ENCODE measurements around the gene ZMYM2. TPM values are rescaled to one million over a fixed set of nuclear protein-coding genes. Genes with fewer than 3 reads are reported as not detected.

The ZMYM2 gene
- total and polyA plus RNA-seq, 2 donors (not counting 3 experiments of a cell fraction or from before 2014, with no cell fraction given) = 14.7 to 75.3 TPM

DNA sequence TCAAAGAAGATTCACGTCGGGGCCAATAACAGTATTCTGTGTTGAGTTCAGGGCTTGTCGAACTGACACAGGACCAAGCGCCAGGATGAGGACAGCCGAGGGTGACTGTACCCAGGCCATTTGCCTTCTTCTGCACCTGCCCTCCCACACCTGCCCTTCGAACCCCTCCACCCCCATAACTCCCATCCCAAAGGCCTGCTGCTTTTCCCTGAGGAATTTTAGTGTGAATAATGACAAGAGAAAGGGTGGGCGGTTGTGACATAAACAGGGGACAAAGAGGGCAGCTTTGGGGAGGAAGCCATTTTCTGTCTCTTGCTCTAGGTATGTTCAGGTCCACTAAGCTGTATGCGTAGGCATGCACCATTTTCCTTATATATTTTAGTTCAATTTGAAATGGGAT is 176.2 kb downstream of the ZMYM2 start:
- BruUV-seq (replicated peaks) = no TSS peak
- Histone ChIP-seq H3K27me3 (ENCODE audit: control insufficient read depth in 2 of 2, insufficient read depth in 2 of 2, low read length in 2 of 2) (peaks cover 26 to 37% of the 10 kb centered on the region in 2 experiments), H3K9me1 (replicated peaks; ENCODE audit: control insufficient read depth, extremely low read depth, insufficient read depth, low read length) (no peaks in the 10 kb centered on the region), H3K4me3 (replicated peaks in 1 of 3; ENCODE audit: insufficient read depth in 1 of 3, low read depth in 1 of 3, low read length in 3 of 3) (no peak overlapping the region), H3K27ac (ENCODE audit: insufficient read depth, low read depth, low read length) (no peak overlapping the region), H4K20me1 (replicated peaks; ENCODE audit: control insufficient read depth, extremely low read depth, insufficient read depth, low read length) (no peaks in the 10 kb centered on the region), H3K4me2 (ENCODE audit: insufficient read depth, low read length) (no peak overlapping the region), H3K36me3 (ENCODE audit: control insufficient read depth in 2 of 2, extremely low read depth in 1 of 2, insufficient read depth in 2 of 2, low read length in 2 of 2) (no peaks in the 10 kb centered on the region), H3K9me3 (replicated peaks; ENCODE audit: control insufficient read depth, insufficient read depth, low read length) (no peaks in the 10 kb centered on the region), H3K79me2 (ENCODE audit: control insufficient read depth, insufficient read depth, low read length) (no peaks in the 10 kb centered on the region), H2AFZ (ENCODE audit: low read depth, low read length) (no peak overlapping the region), H3K9ac (replicated peaks; ENCODE audit: extremely low read depth, insufficient read depth, low read length) (no peak overlapping the region), H3K4me1 (ENCODE audit: control insufficient read depth, extremely low read depth, insufficient read depth, low read length) (no peaks in the 10 kb centered on the region)
- DNase-seq (ENCODE audit: low read depth, low spot score) (no peak), FAIRE-seq (no peak)
- dilution Hi-C loops (cut with MboI; ENCODE audit: extremely low pct_ligation_motif_present, low sequenced_read_pairs) = no loop called here
- TF ChIP-seq POLR2AphosphoS5 (IDR thresholded peaks at IDR 0.05; ENCODE audit: insufficient read depth, low read depth, low read length) (no peak), FOS (IDR thresholded peaks at IDR 0.05; ENCODE audit: borderline replicate concordance, insufficient read depth, low read length) (no peak), POLR2A (IDR thresholded peaks at IDR 0.05; ENCODE audit: low read depth, low read length) (no peak), MAX (IDR thresholded peaks at IDR 0.05; ENCODE audit: insufficient read depth, insufficient read length) (no peak), MYC (IDR thresholded peaks at IDR 0.05; ENCODE audit: low read depth, low read length) (no peak), JUN (IDR thresholded peaks at IDR 0.05; ENCODE audit: borderline replicate concordance, insufficient read depth, insufficient read length, low read depth) (no peak), GATA2 (IDR thresholded peaks at IDR 0.05; ENCODE audit: insufficient read depth, insufficient read length, low read depth, low read length) (no peak), CTCF (IDR thresholded peaks at IDR 0.05; ENCODE audit: extremely low read depth in 1 of 2, insufficient read depth in 1 of 2, low read depth in 1 of 2, low read length in 2 of 2) (no peak), EZH2 (IDR thresholded peaks at IDR 0.05; ENCODE audit: borderline replicate concordance, low read depth, low read length, severe bottlenecking) (no peak)
- intact Hi-C loops (cut with micrococcal nuclease) = no loop called here
- ChIA-PET POLR2A (interaction anchor here (1.3 kb wide), 1 partner anchor 15 kb away, joined by 5 read pairs; no protein-coding TSS in a partner anchor), CTCF (no interaction called here)
